SK-N-SH (cell line): ENCODE data around the gene EBF3.

Source experiments
- CHD2 ChIP-seq: fragments of 150-350 bp; IDR thresholded peaks from 2 replicates; pipeline ENCODE4 v1.6.1; 2018; ENCODE audit warnings: low read length; ENCODE audit not compliant: partially characterized antibody
- CTCF ChIP-seq: fragments of 200-600 bp; sonication (generic); IDR thresholded peaks from 2 replicates; pipeline ENCODE4 v1.6.1; 2017; ENCODE audit warnings: antibody characterized with exemption, mild to moderate bottlenecking, moderate library complexity
- NFIC ChIP-seq: IDR thresholded peaks from 2 replicates; pipeline ENCODE4 v1.4.0; 2012; ENCODE audit warnings: borderline replicate concordance
- POLR2AphosphoS5 ChIP-seq: IDR thresholded peaks from 2 replicates; pipeline ENCODE4 v1.6.1; 2012; ENCODE audit warnings: low read depth, low read length
- RAD21 ChIP-seq: IDR thresholded peaks from 2 replicates; pipeline ENCODE4 v1.6.1; 2012; ENCODE audit warnings: mild to moderate bottlenecking, low read length
- RCOR1 ChIP-seq: fragments of 150-350 bp; IDR thresholded peaks from 2 replicates; pipeline ENCODE4 v1.6.1; 2017; ENCODE audit warnings: antibody characterized with exemption, low read length
- REST ChIP-seq: IDR thresholded peaks from 2 replicates; pipeline ENCODE4 v1.6.1; 2012; ENCODE audit warnings: mild to moderate bottlenecking, low read depth, low read length, moderate library complexity
- SIN3A ChIP-seq: IDR thresholded peaks from 2 replicates; pipeline ENCODE4 v1.6.1; 2012; ENCODE audit warnings: low read depth, mild to moderate bottlenecking, low read length, moderate library complexity, borderline replicate concordance
- TAF1 ChIP-seq: IDR thresholded peaks from 2 replicates; pipeline ENCODE4 v1.6.1; 2012; ENCODE audit warnings: low read depth, mild to moderate bottlenecking, low read length, moderate library complexity, borderline replicate concordance
- USF2 ChIP-seq: fragments of 150-350 bp; IDR thresholded peaks from 2 replicates; pipeline ENCODE4 v1.6.1; 2017; ENCODE audit warnings: antibody characterized with exemption, low read length, low read depth, borderline replicate concordance

GRCh38 chr10:129881641-129882040 is 82.4 kb downstream of the EBF3 start:
- TF ChIP-seq CTCF (no peak), NFIC (no peak), CHD2 (no peak), TAF1 (no peak), RCOR1 (no peak), USF2 (no peak), REST (no peak), POLR2AphosphoS5 (no peak), SIN3A (no peak), RAD21 (no peak)
